Inflammatory macrophage treated with lipopolysaccharide for 4 hours (primary cell): Measurements from ENCODE around the gene ARRB1.
"Not testable (repeated sequence)": the region's sequence is repeated elsewhere in the genome, so short reads cannot be mapped to it uniquely, and the experiment has no call there.

Source experiments
- DNase-seq: peaks from one replicate; pipeline ENCODE4 v3.0.0-alpha.2; 2020

The ARRB1 gene

GRCh38 chr11:75320643-75321042 is 30.8 kb downstream of the ARRB1 start:
- no peak for DNase-seq

GRCh38 chr11:75320046-75320618 is 31.3 kb downstream of the ARRB1 start:
- DNase-seq: no peak

- no peak for DNase-seq
These were observed 32.2 kb downstream of the ARRB1 start for GRCh38 chr11:75319035-75319877.

- DNase-seq: no peak
These were observed 33.9 kb downstream of the ARRB1 start for GRCh38 chr11:75317446-75318122.

GRCh38 chr11:75315439-75315805 is 36.0 kb downstream of the ARRB1 start:
- DNase-seq: no peak

- DNase-seq: no peak
These were observed 36.6 kb downstream of the ARRB1 start for GRCh38 chr11:75314771-75315438.

GRCh38 chr11:75313513-75314272 is 37.8 kb downstream of the ARRB1 start:
- peak; percentile 21 for DNase-seq

GRCh38 chr11:75312346-75312745 is 39.1 kb downstream of the ARRB1 start:
- no peak for DNase-seq

- no peak for DNase-seq
These were observed 39.6 kb downstream of the ARRB1 start for GRCh38 chr11:75311858-75312288.

GRCh38 chr11:75308986-75309385 is 42.5 kb downstream of the ARRB1 start:
- DNase-seq: no peak

- DNase-seq: no peak
These were observed 43.3 kb downstream of the ARRB1 start for GRCh38 chr11:75308116-75308515.

GRCh38 chr11:75307058-75307457 is 44.4 kb downstream of the ARRB1 start:
- no peak for DNase-seq

GRCh38 chr11:75306529-75306928 is 44.9 kb downstream of the ARRB1 start:
- no peak for DNase-seq

GRCh38 chr11:75305993-75306392 is 45.5 kb downstream of the ARRB1 start:
- DNase-seq: no peak

- no peak for DNase-seq
These were observed 46.0 kb downstream of the ARRB1 start for GRCh38 chr11:75305452-75305851.

GRCh38 chr11:75304941-75305340 is 46.5 kb downstream of the ARRB1 start:
- DNase-seq: not testable (repeated sequence)

GRCh38 chr11:75303544-75304224 is 47.8 kb downstream of the ARRB1 start:
- DNase-seq: no peak

- DNase-seq: no peak
These were observed 49.1 kb downstream of the ARRB1 start for GRCh38 chr11:75302371-75302770.

- DNase-seq: no peak
These were observed 49.7 kb downstream of the ARRB1 start for GRCh38 chr11:75301601-75302345.

- DNase-seq: no peak
These were observed 50.3 kb downstream of the ARRB1 start for GRCh38 chr11:75301131-75301530.

- DNase-seq: no peak
These were observed 52.5 kb downstream of the ARRB1 start for GRCh38 chr11:75298976-75299260.
